Stimulated activated CD4-positive, alpha-beta T cell treated with anti-CD3 and anti-CD28 coated beads, Interleukin-12 subunit alpha, Interleukin-12 subunit beta, amount 100 ng/mL, for 4 hours (primary cell): ENCODE data around the gene CCDC146.
"Not testable (repeated sequence)": the region's sequence is repeated elsewhere in the genome, so short reads cannot be mapped to it uniquely, and the experiment has no call there.

ENCODE experiments used
- DNase-seq: peaks from one replicate; pipeline ENCODE4 v3.0.0-alpha.2; 2020

The CCDC146 gene

GRCh38 chr7:77331938-77332695, 209.7 kb downstream of the CCDC146 start:
- DNase-seq: peak; percentile 14

DNA sequence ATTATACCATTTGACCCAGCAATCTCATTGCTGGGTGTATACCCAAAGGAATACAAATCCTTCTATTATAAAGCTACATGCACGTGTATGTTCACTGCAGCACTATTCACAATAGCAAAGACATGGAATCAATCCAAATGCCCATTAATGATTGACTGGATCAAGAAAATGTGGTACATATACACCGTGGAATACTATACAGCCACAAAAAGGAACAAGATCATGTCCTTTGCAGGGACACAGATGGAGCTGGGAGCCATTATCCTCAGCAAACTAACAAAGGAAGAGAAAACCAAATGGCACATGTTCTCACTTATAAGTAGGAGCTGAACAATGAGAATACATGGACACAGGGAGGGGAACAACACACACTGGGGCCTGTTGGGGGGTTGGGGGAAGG, 211.6 kb downstream of the CCDC146 start:
- DNase-seq: not testable (repeated sequence)

DNA sequence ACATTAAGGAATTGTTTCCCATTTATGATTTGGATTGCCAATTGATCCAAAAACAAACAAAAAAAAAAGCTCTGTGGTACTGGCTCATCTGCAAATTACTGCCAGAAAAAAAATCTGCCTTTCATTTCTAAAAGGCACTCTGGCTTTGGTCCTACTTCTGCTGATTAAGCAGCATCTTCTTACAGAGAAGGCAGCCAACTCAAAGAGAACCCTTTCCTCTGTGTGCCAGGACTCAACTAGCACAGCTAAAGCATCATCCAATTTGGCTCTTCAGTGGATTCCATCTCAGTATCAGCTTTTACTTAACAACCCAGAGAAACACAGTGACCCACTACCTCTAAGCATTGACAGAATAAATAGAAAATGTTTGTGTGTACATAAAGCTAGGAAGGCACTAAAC, 213.2 kb downstream of the CCDC146 start:
- DNase-seq: no peak

DNA sequence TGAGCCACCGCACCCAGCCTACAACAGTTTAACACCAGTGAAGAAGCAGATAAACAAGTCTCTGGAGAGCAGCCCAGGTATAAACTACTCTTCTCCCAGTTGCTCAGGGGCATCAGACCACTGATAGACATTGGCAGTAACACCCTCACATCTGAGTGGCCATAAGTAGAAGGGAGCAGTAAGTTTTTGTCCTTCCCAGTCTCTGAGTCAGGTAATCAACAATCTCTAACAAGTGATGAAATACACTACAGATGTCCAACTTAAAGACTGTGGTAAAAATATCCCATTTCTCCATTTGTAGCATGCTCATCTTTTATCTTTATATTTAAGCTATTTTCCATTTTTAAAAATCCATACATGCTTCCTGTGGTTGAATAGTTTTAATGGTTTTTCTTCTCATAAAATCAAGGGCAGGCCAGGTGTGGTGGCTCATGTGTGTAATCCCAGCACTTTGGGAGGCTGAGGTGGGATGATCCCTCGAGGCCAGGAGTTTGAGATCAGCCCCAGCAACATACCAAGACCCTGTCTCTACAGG, 215.1 kb downstream of the CCDC146 start:
- no peak for DNase-seq

DNA sequence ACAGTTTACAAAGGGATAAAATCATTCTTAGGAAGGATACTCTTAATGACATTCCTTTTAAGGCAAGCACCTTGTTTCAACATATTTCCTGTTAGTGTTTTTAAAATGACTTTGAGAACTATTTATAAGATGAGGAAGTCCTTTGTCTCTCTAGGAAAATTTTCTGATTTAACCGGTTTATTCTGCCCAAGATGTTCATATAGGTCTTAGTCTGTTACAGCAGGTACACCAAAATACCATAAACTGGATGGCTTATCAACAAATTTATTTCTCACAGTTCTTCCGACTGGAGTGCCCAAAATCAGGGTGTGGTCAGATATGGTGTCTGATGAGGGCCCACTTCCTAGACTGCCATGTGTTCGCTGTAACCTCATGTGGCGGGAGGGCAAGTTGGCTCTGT, 215.8 kb downstream of the CCDC146 start:
- DNase-seq: no peak

- DNase-seq: no peak
Observed at GRCh38 chr7:77338883-77339629, 216.6 kb downstream of the CCDC146 start.

DNA sequence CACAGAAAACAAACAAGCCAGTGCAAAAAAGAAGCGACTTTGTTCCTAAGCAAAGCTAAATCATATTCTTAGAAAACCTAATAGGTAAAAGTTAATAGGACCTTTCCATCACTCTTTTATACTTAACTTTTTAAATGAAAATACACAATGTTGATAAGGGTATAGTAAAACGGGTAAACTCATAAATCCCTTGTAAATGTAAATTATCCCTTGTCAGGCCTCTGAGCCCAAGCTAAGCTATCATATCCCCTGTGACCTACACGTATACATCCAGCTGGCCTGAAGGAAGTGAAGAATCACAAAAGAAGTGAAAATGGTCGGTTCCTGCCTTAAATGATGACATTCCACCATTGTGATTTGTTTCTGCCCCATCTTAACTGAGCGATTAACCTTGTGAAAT, 217.3 kb downstream of the CCDC146 start:
- no peak for DNase-seq
